PC-9 (cell line): ENCODE results near the gene DOLK.

Experiments
- EZH2 ChIP-seq: fragments of 200-600 bp; sonication (generic); IDR thresholded peaks from 2 replicates; pipeline ENCODE4 v1.8.0; 2017; ENCODE audit warnings: antibody characterized with exemption, low read depth
- TF ChIP-seq, protein P1 (sequence below): fragments of 200-600 bp; sonication (generic); conservative IDR thresholded peaks from 2 replicates; pipeline ENCODE4 v1.6.1; 2017; ENCODE audit warnings: mixed run types, antibody characterized with exemption, mild to moderate bottlenecking, moderate library complexity

DNA sequence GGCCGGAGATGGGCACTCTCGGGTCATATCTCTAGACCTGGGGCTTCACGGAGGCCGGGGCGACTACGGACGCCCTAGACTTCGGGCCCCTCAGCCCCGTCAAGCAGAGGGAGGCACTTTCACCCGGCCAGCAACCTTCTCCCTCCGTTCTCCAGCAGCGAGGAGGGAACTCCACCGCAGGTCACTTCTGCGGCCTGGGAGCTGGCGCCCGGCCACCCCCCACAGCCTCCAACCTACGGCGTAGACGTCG lies 201 bp downstream of the DOLK start:
- TF ChIP-seq, protein P1, sequence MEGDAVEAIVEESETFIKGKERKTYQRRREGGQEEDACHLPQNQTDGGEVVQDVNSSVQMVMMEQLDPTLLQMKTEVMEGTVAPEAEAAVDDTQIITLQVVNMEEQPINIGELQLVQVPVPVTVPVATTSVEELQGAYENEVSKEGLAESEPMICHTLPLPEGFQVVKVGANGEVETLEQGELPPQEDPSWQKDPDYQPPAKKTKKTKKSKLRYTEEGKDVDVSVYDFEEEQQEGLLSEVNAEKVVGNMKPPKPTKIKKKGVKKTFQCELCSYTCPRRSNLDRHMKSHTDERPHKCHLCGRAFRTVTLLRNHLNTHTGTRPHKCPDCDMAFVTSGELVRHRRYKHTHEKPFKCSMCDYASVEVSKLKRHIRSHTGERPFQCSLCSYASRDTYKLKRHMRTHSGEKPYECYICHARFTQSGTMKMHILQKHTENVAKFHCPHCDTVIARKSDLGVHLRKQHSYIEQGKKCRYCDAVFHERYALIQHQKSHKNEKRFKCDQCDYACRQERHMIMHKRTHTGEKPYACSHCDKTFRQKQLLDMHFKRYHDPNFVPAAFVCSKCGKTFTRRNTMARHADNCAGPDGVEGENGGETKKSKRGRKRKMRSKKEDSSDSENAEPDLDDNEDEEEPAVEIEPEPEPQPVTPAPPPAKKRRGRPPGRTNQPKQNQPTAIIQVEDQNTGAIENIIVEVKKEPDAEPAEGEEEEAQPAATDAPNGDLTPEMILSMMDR = no peak
- no peak for TF ChIP-seq EZH2
